Esophagus squamous epithelium (tissue), 5 donors: ENCODE results near the gene ANGPTL2. TPM values are rescaled to one million over a fixed set of nuclear protein-coding genes. Genes with fewer than 3 reads are reported as not detected.
A peak's percentile ranks its signal among the peaks of the same experiment; 100 is the strongest.

ENCODE experiments used
- DNase-seq: peaks from one replicate; lab custom pipeline; 2025; lab: John Stamatoyannopoulos, UW
- H3K27ac ChIP-seq, 4 donors: fragments of 200-600 bp; sonication (generic); one replicate each; pipeline ENCODE4 v1.5.1; 2016 to 2019; ENCODE audit warnings: mild to moderate bottlenecking in 1 of 4
- H3K27me3 ChIP-seq, 4 donors: fragments of 200-600 bp; sonication (generic); 1 replicate in 3 of 4; 2 replicates in 1 of 4; pipeline versions ENCODE4 v1.5.1 to v1.6.0; 2017 to 2021; ENCODE audit warnings: antibody characterized with exemption in 1 of 4
- H3K36me3 ChIP-seq, 3 donors: fragments of 200-600 bp; sonication (generic); one replicate each; pipeline ENCODE4 v1.5.1; 2016 to 2019
- H3K4me1 ChIP-seq, 3 donors: fragments of 200-600 bp; sonication (generic); one replicate each; pipeline ENCODE4 v1.5.1; 2017 to 2019
- H3K4me3 ChIP-seq, 4 donors: fragments of 200-600 bp; sonication (generic); 1 replicate in 3 of 4; 2 replicates in 1 of 4; pipeline ENCODE4 v1.5.1; 2016 to 2019; ENCODE audit warnings: mild to moderate bottlenecking in 2 of 4, moderate library complexity in 1 of 4
- H3K9me3 ChIP-seq, 3 donors: fragments of 200-600 bp; sonication (generic); one replicate each; pipeline ENCODE4 v1.5.1; 2016 to 2019
- CTCF ChIP-seq, 6 experiments: fragments of 450-650 bp in 4 of 6; fragments of 200-600 bp in 2 of 6; sonication (generic) in 2 of 6; IDR thresholded peaks; one replicate each; pipeline ENCODE4 v1.5.1; 2016 to 2019; ENCODE audit warnings: antibody characterized with exemption in 6 of 6, mild to moderate bottlenecking in 4 of 6, moderate library complexity in 4 of 6
- POLR2A ChIP-seq, 4 donors: fragments of 450-650 bp; IDR thresholded peaks; one replicate each; pipeline ENCODE4 v1.6.1; 2017; ENCODE audit warnings: antibody characterized with exemption in 4 of 4, mild to moderate bottlenecking in 4 of 4, moderate library complexity in 3 of 4
- WGBS, 2 donors: methylation state at CpG; one replicate each; pipeline ENCODE4 v1.1.5; 2018; 5-methylcytosine and 5-hydroxymethylcytosine counted together
- intact Hi-C: fragments of 100-400 bp; cut with DNase I; formaldehyde crosslinking; loops from one replicate; pipeline ENCODE4 v1.15.0; 2022
- total RNA-seq, 4 donors: library from RNA; depleted of rRNA; stranded (reverse); fragments of >200 nt; gene quantifications; one replicate each; pipeline ENCODE4 v1.1.0, GENCODE V29; 2016
- donor health status: DM: yes; HTN: yes; CAD: no.

ANGPTL2 gene
- total RNA-seq, 4 donors from 2014 or later = 2.4 to 24.6 (median 7.6) TPM

DNA sequence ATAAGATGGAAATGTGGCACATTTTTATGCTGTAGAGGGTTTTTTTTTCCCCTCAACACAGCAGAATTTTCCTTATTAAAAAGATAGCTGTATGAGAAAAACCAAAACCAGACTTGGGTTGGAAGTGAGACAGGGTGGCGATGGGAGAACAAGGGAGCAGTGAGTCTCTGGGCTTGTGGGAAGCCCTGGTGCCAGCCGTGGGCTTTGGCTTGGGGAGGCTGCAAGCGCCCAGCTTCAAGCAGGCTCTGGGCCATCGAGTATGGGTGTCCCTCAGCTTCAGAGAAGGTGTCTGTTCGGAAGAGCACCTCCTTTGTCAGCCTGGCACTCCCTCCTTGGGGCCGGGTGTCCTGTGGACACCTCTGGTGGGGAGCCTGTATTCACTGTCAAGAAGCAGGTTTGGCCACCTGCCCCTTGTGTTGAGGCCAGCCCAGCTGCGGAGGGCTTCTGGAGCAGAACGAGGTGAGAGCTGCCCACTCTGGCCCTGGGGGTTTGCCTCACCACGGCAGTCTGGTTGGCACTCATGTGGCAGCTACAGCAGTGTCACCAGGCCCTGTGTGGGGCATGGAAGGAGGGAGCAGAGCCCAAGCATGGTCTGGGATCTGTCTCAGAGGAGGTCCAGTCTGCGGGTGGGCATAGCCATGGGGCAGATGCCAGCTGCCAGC is 37.6 kb upstream of the ANGPTL2 start:
- Histone ChIP-seq H3K9me3 (no peaks in the 10 kb centered on the region), H3K4me1 (peaks cover 0 to 51% (median 6%) of the 10 kb centered on the region in 3 donors), H3K27me3 (no peaks in the 10 kb centered on the region), H3K36me3 (no peaks in the 10 kb centered on the region), H3K27ac (peak overlapping the region in 3 of 4 donors; percentile 2 to 33 (median 13)), H3K4me3 (no peak overlapping the region)
- WGBS, 2 donors = 80 to 92% methylated on average over 6 to 7 of the region's 10 CpGs
- intact Hi-C loops = no loop called here
- DNase-seq = no peak
- no peak for TF ChIP-seq POLR2A (IDR thresholded peaks at IDR 0.05)
- no peak for TF ChIP-seq CTCF (IDR thresholded peaks at IDR 0.05)

- Histone ChIP-seq H3K27ac (peak overlapping the region in 3 of 4 donors; percentile 2 to 33 (median 13)), H3K4me1 (peaks cover 0 to 58% (median 13%) of the 10 kb centered on the region in 3 donors), H3K9me3 (no peaks in the 10 kb centered on the region), H3K36me3 (no peaks in the 10 kb centered on the region), H3K27me3 (no peaks in the 10 kb centered on the region), H3K4me3 (no peak overlapping the region)
- 59 to 70% methylated on average over 1 to 4 of the region's 5 CpGs for WGBS, 2 donors
- TF ChIP-seq POLR2A (IDR thresholded peaks at IDR 0.05) (no peak), CTCF (IDR thresholded peaks at IDR 0.05) (no peak)
- no peak for DNase-seq
- intact Hi-C loops = no loop called here
Observed at GRCh38 chr9:127159325-127159801, 36.9 kb upstream of the ANGPTL2 start.

DNA sequence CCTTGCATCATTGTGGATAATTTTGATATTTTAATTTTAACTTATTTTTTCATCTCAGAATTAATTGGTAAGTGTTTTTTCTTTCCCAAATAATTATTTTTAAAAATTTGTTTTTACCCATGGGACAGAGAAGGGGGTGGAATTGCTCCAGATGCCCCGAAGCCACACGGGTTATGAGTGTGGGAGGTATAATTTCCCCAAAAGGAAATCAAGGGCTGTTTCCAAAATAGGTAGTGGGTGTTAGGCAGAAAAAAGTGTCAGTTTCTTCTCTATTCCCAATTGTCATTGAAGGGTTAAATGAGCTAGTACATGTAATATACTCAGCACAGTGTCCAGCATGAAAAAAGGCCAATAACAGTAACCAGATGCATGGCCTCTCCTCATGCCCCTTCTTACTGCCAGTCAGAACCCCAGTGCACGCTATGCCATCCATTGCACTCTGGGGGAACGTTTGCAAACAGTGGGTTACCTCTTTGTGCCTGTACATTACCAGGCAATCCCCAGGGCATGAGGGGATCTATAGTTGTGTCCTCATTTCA is 36.4 kb upstream of the ANGPTL2 start:
- 66 to 69% methylated on average over 4 of the region's 4 CpGs for WGBS, 2 donors
- Histone ChIP-seq H3K27ac (peak overlapping the region in 1 of 4 donors; percentile 2), H3K27me3 (no peaks in the 10 kb centered on the region), H3K36me3 (no peaks in the 10 kb centered on the region), H3K4me3 (no peak overlapping the region), H3K9me3 (no peaks in the 10 kb centered on the region), H3K4me1 (peaks cover 5 to 59% (median 17%) of the 10 kb centered on the region in 3 donors)
- intact Hi-C loops = no loop called here
- TF ChIP-seq POLR2A (IDR thresholded peaks at IDR 0.05) = no peak
- no peak for DNase-seq

GRCh38 chr9:127155314-127155960 is 33.0 kb upstream of the ANGPTL2 start:
- intact Hi-C loops = no loop called here
- no peaks in the 10 kb centered on the region for H3K27me3 ChIP-seq
- H3K9me3 ChIP-seq = no peaks in the 10 kb centered on the region
- WGBS, 2 donors = 75 to 77% methylated on average over 4 of the region's 5 CpGs
- no peaks in the 10 kb centered on the region for H3K36me3 ChIP-seq
- DNase-seq = no peak
- peaks cover 5 to 36% (median 17%) of the 10 kb centered on the region in 3 donors for H3K4me1 ChIP-seq
- no peak overlapping the region for H3K4me3 ChIP-seq
- peak overlapping the region in 3 of 4 donors; percentile 62 to 74 (median 63) for H3K27ac ChIP-seq
- TF ChIP-seq CTCF (IDR thresholded peaks at IDR 0.05) (no peak), POLR2A (IDR thresholded peaks at IDR 0.05) (no peak)

- no peak for TF ChIP-seq CTCF (IDR thresholded peaks at IDR 0.05)
- no peak for TF ChIP-seq POLR2A (IDR thresholded peaks at IDR 0.05)
- intact Hi-C loops = no loop called here
- H3K9me3 ChIP-seq = no peaks in the 10 kb centered on the region
- peaks cover 5 to 28% (median 15%) of the 10 kb centered on the region in 3 donors for H3K4me1 ChIP-seq
- H3K36me3 ChIP-seq = no peaks in the 10 kb centered on the region
- no peaks in the 10 kb centered on the region for H3K27me3 ChIP-seq
- no peak for DNase-seq
- H3K27ac ChIP-seq = peak overlapping the region in 3 of 4 donors; percentile 62 to 74 (median 63)
- 30 to 78% methylated on average over 10 to 13 of the region's 13 CpGs for WGBS, 2 donors
- peak overlapping the region in 2 of 4 donors; percentile 3 to 33 for H3K4me3 ChIP-seq
Observed at GRCh38 chr9:127154390-127155191, 32.2 kb upstream of the ANGPTL2 start.
